Lower leg skin (tissue), 3 donors: ENCODE data around the gene SNX3.

ENCODE experiments used
- POLR2A ChIP-seq, 2 donors: fragments of 450-650 bp; IDR thresholded peaks; one replicate each; pipeline ENCODE4 v1.6.1; 2016 to 2017; ENCODE audit warnings: antibody characterized with exemption in 2 of 2, mild to moderate bottlenecking in 1 of 2, moderate library complexity in 1 of 2
- TF ChIP-seq, protein P1 (sequence below), 3 donors: fragments of 450-650 bp; IDR thresholded peaks; one replicate each; pipeline ENCODE4 v1.5.1; 2016; ENCODE audit warnings: antibody characterized with exemption in 3 of 3, mild to moderate bottlenecking in 3 of 3, moderate library complexity in 2 of 3

DNA sequence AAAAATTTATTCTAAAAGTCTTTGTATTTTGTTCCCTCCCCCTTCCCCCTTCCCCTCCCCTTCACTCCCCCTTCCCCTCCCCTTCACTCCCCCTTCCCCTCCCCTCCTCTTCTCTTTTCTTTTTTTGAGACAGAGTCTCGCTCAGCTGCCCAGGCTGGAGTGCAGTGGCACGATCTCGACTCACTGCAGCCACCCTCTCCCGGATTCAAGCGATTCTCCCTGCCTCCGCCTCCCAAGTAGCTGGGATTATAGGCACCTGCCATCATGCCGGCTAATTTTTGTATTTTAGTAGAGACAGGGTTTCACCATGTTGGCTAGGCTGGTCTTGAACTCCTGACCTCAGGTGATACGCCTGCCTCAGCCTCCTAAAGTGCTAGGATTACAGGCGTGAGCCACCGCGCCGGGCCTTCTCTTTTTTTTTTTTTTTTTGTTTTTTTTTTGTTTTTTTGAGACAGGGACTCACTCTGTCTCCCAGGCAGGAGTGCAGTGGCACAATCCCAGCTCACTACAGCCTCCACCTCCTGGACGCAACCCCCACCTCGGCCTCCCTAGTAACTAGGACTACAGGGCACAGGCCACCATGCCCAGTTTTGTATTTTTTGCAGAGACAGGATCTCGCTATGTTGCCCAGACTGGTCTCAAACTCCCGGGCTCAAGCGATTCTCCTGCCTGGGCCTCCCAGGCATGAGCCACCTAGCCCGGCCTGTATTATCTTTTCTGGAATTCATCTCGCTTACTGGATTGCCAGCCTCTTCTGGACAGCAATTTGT lies 32.9 kb upstream of the SNX3 start:
- TF ChIP-seq, protein P1, sequence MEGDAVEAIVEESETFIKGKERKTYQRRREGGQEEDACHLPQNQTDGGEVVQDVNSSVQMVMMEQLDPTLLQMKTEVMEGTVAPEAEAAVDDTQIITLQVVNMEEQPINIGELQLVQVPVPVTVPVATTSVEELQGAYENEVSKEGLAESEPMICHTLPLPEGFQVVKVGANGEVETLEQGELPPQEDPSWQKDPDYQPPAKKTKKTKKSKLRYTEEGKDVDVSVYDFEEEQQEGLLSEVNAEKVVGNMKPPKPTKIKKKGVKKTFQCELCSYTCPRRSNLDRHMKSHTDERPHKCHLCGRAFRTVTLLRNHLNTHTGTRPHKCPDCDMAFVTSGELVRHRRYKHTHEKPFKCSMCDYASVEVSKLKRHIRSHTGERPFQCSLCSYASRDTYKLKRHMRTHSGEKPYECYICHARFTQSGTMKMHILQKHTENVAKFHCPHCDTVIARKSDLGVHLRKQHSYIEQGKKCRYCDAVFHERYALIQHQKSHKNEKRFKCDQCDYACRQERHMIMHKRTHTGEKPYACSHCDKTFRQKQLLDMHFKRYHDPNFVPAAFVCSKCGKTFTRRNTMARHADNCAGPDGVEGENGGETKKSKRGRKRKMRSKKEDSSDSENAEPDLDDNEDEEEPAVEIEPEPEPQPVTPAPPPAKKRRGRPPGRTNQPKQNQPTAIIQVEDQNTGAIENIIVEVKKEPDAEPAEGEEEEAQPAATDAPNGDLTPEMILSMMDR (IDR thresholded peaks at IDR 0.05), result no peak
- no peak for TF ChIP-seq POLR2A (IDR thresholded peaks at IDR 0.05)
